ENCODE results near the gene ERN1.

Gene ERN1

DNA sequence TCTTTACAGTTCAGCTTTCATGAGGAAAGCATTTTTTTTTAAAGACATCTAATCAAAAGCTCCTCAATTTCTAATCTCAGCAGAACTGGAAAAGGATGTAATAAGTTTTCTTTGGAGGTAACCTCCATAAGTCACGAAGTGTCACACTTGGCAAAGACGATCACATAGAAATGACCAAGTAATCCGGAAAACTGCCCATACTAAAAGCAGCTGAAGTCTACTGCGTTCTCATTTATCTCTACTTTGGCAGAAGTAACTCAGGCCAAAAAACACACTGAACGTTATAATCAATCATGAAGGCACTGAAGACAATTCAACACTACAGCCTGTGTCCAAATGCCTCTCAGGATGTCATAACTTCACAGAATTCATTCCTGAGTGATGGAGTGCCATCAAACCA, 39.8 kb downstream of the ERN1 start:
- TF ChIP-seq, protein P1, sequence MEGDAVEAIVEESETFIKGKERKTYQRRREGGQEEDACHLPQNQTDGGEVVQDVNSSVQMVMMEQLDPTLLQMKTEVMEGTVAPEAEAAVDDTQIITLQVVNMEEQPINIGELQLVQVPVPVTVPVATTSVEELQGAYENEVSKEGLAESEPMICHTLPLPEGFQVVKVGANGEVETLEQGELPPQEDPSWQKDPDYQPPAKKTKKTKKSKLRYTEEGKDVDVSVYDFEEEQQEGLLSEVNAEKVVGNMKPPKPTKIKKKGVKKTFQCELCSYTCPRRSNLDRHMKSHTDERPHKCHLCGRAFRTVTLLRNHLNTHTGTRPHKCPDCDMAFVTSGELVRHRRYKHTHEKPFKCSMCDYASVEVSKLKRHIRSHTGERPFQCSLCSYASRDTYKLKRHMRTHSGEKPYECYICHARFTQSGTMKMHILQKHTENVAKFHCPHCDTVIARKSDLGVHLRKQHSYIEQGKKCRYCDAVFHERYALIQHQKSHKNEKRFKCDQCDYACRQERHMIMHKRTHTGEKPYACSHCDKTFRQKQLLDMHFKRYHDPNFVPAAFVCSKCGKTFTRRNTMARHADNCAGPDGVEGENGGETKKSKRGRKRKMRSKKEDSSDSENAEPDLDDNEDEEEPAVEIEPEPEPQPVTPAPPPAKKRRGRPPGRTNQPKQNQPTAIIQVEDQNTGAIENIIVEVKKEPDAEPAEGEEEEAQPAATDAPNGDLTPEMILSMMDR (IDR thresholded peaks at IDR 0.05; ENCODE audit: low read depth, low read length), result no peak
- TF ChIP-seq POLR2A (IDR thresholded peaks at IDR 0.05; ENCODE audit: extremely low read depth, insufficient read length), result no peak
- TF ChIP-seq, protein P2, sequence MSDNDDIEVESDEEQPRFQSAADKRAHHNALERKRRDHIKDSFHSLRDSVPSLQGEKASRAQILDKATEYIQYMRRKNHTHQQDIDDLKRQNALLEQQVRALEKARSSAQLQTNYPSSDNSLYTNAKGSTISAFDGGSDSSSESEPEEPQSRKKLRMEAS (IDR thresholded peaks at IDR 0.05; ENCODE audit: low read depth, low read length), result no peak
- no peak for TF ChIP-seq MYC (IDR thresholded peaks at IDR 0.05; ENCODE audit: low read depth, low read length)
- DNase-seq (ENCODE audit: low read depth), result no peak
- no peak overlapping the region for H3K4me3 ChIP-seq (ENCODE audit: low read depth, low read length)

DNA sequence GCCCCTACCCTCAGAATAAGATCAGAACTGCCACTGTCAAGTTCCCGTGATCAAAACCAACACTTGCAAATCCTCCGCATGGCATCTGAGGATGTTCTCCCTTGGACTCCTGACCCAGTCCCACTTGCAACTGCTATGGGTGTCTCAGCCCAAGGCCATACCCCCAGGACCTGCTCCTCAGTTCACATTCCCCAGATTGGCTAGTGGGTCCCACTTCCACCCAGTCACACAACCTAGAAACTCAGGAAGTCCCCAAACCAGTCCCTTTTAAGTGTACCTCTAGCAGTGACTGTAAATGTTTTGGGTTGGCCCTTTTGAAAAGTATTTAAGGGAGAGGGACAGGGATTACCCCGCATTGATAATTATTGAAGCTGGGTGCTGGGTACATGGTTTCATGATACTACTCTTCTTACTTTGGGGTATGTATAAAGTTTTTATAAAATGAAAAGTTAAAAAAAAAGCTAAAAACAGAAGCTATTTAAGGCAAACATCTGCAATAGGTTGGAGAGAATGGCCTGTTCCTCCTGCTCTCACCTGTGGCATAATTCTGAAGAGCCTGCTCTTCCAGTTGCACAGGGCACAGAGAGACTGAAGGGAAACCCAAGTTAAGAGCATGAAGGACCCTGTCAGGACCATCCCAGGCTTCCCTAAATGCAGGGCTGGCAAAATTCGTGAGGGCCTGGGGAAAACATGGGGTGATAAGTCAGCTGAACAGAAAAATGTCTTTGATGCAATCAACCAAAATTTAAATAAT, 42.5 kb downstream of the ERN1 start:
- H3K4me3 ChIP-seq (ENCODE audit: low read depth, low read length), result no peak overlapping the region
- TF ChIP-seq, protein P1 (IDR thresholded peaks at IDR 0.05; ENCODE audit: low read depth, low read length), result no peak
- TF ChIP-seq POLR2A (IDR thresholded peaks at IDR 0.05; ENCODE audit: extremely low read depth, insufficient read length) (no peak), MYC (IDR thresholded peaks at IDR 0.05; ENCODE audit: low read depth, low read length) (no peak)
- TF ChIP-seq, protein P2 (IDR thresholded peaks at IDR 0.05; ENCODE audit: low read depth, low read length), result no peak
- DNase-seq (ENCODE audit: low read depth), result no peak

GRCh38 chr17:64085650-64086005, 44.3 kb downstream of the ERN1 start:
- no peak overlapping the region for H3K4me3 ChIP-seq (ENCODE audit: low read depth, low read length)
- TF ChIP-seq, protein P2 (IDR thresholded peaks at IDR 0.05; ENCODE audit: low read depth, low read length), result no peak
- TF ChIP-seq POLR2A (IDR thresholded peaks at IDR 0.05; ENCODE audit: extremely low read depth, insufficient read length), result no peak
- DNase-seq (ENCODE audit: low read depth), result no peak

DNA sequence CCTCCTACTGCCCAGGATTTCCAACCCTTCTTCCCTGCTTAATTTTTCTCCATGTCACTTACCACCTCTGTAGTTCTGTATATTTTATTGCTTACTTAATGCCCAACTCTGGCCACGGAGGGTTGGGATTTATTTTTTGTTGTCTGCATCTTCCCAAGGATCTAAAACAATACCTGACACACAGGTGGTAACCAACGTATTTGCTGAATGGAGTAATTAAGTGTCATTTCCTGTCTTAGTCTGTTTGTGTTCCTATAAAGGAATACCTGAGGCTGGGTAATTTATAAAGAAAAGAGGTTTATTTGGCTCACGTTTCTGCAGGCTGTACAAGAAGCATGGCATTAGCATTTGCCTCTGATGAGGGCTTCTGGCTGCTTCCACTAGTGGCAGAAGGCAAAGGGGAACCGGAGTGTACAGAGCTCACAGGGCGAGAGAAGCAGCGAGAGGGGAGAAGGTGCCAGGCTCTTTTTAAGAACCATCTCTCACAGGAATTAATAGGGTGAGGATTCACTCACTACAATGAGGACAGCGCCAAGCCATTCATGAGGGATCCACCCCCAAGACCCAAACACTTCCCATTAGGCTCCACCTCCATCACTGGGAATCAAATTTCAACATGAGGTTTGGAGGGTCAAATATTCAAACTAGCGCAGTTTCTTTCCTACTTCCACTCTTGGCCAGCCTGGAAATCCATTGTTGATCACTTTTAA, 44.8 kb downstream of the ERN1 start:
- TF ChIP-seq POLR2A (IDR thresholded peaks at IDR 0.05; ENCODE audit: extremely low read depth, insufficient read length) (no peak), MYC (IDR thresholded peaks at IDR 0.05; ENCODE audit: low read depth, low read length) (no peak)
- TF ChIP-seq, protein P1 (IDR thresholded peaks at IDR 0.05; ENCODE audit: low read depth, low read length), result no peak
- TF ChIP-seq, protein P2 (IDR thresholded peaks at IDR 0.05; ENCODE audit: low read depth, low read length), result no peak
- no peak overlapping the region for H3K4me3 ChIP-seq (ENCODE audit: low read depth, low read length)
- DNase-seq (ENCODE audit: low read depth), result no peak

DNA sequence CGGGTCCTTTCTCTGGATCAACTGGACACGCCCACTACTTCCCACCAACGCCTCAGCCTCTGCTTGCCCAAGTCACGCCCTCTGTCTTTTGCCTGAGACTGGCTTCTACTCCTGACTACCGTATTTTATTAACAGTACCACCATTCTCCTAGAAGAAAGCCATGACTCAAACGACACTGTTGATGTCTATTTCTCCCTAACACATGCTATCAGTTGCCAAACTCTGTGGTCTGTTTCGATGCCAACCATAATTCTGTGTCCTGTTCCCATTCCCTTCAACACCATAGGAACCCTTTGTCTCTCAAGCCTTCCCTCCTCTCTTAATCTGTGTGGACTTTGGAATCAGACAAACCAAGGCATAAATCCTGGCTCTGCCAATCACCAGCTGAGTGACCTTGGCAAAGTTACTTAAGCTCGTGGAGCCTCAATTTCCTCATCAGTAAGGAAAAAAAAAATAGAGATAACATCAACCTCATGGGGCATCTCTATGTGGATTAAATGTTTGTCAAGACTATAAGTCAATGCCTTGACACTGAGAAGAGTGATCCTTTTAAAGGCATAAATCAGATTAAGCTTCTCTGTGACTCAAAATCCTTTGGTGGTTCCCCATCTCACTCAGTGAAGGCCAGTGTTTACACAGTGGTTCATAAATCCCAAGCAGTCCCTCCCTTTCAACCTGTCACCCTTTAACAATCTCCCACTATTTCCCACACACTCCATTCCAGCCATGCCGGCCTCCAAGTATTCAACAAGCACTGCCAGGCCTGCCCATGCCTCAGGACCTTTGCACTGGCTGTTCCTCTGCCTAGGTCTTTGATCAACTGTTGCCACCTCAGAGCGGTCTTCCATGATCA, 45.6 kb downstream of the ERN1 start:
- DNase-seq (ENCODE audit: low read depth), result peak; percentile 14
- H3K4me3 ChIP-seq (ENCODE audit: low read depth, low read length), result no peak overlapping the region
- TF ChIP-seq, protein P1 (IDR thresholded peaks at IDR 0.05; ENCODE audit: low read depth, low read length), result no peak
- TF ChIP-seq, protein P2 (IDR thresholded peaks at IDR 0.05; ENCODE audit: low read depth, low read length), result no peak
- TF ChIP-seq MYC (IDR thresholded peaks at IDR 0.05; ENCODE audit: low read depth, low read length) (no peak), POLR2A (IDR thresholded peaks at IDR 0.05; ENCODE audit: extremely low read depth, insufficient read length) (no peak)

Measured in NB4 (cell line).